Measurements from ENCODE around the gene ANKRD29. TPM values are rescaled to one million over a fixed set of nuclear protein-coding genes. Genes with fewer than 3 reads are reported as not detected.
"Not testable (repeated sequence)": the region's sequence is repeated elsewhere in the genome, so short reads cannot be mapped to it uniquely, and the experiment has no call there.

The ANKRD29 gene
- total RNA-seq, 1 donor from 2014 or later, result 3.1 TPM

GRCh38 chr18:23583071-23583865, 79.4 kb downstream of the ANKRD29 start:
- DNase-seq (ENCODE audit: low spot score), result no peak

- DNase-seq (ENCODE audit: low spot score), result no peak
Measured at GRCh38 chr18:23580677-23581367, 81.9 kb downstream of the ANKRD29 start.

- no peak for DNase-seq (ENCODE audit: low spot score)
Measured at GRCh38 chr18:23578891-23579653, 83.6 kb downstream of the ANKRD29 start.

- DNase-seq (ENCODE audit: low spot score), result no peak
Measured at GRCh38 chr18:23578067-23578701, 84.5 kb downstream of the ANKRD29 start.

GRCh38 chr18:23577521-23577920, 85.2 kb downstream of the ANKRD29 start:
- DNase-seq (ENCODE audit: low spot score), result not testable (repeated sequence)

GRCh38 chr18:23575309-23575651, 87.4 kb downstream of the ANKRD29 start:
- DNase-seq (ENCODE audit: low spot score), result no peak

- no peak for DNase-seq (ENCODE audit: low spot score)
Measured at GRCh38 chr18:23574611-23575308, 88.0 kb downstream of the ANKRD29 start.

GRCh38 chr18:23573626-23574431, 88.9 kb downstream of the ANKRD29 start:
- DNase-seq (ENCODE audit: low spot score), result no peak

GRCh38 chr18:23573020-23573419, 89.7 kb downstream of the ANKRD29 start:
- no peak for DNase-seq (ENCODE audit: low spot score)

GRCh38 chr18:23572570-23572969, 90.1 kb downstream of the ANKRD29 start:
- DNase-seq (ENCODE audit: low spot score), result no peak

- no peak for DNase-seq (ENCODE audit: low spot score)
Measured at GRCh38 chr18:23572012-23572411, 90.7 kb downstream of the ANKRD29 start.

GRCh38 chr18:23570912-23571504, 91.7 kb downstream of the ANKRD29 start:
- no peak for DNase-seq (ENCODE audit: low spot score)

- no peak for DNase-seq (ENCODE audit: low spot score)
Measured at GRCh38 chr18:23569299-23570063, 93.2 kb downstream of the ANKRD29 start.

- DNase-seq (ENCODE audit: low spot score), result no peak
Measured at GRCh38 chr18:23568281-23569138, 94.2 kb downstream of the ANKRD29 start.

GRCh38 chr18:23567671-23568070, 95.0 kb downstream of the ANKRD29 start:
- DNase-seq (ENCODE audit: low spot score), result no peak

- DNase-seq (ENCODE audit: low spot score), result no peak
Measured at GRCh38 chr18:23565916-23566547, 96.7 kb downstream of the ANKRD29 start.

- DNase-seq (ENCODE audit: low spot score), result no peak
Measured at GRCh38 chr18:23563377-23564043, 99.2 kb downstream of the ANKRD29 start.
